ENCODE data around the gene AHNAK.

Gene AHNAK

GRCh38 chr11:62432695-62433094, 113.9 kb downstream of the AHNAK start:
- DNase-seq = no peak

- no peak for DNase-seq
Measured at GRCh38 chr11:62431171-62431901, 115.3 kb downstream of the AHNAK start.

- DNase-seq = no peak
Measured at GRCh38 chr11:62430425-62430824, 116.2 kb downstream of the AHNAK start.

- DNase-seq = no peak
Measured at GRCh38 chr11:62428871-62429560, 117.6 kb downstream of the AHNAK start.

GRCh38 chr11:62427630-62428233, 118.9 kb downstream of the AHNAK start:
- DNase-seq = no peak

- DNase-seq = no peak
Measured at GRCh38 chr11:62423012-62423411, 123.6 kb downstream of the AHNAK start.

GRCh38 chr11:62421996-62422395, 124.6 kb downstream of the AHNAK start:
- no peak for DNase-seq

- DNase-seq = no peak
Measured at GRCh38 chr11:62420882-62421281, 125.7 kb downstream of the AHNAK start.

GRCh38 chr11:62419943-62420342, 126.7 kb downstream of the AHNAK start:
- DNase-seq = no peak

- no peak for DNase-seq
Measured at GRCh38 chr11:62419314-62419929, 127.2 kb downstream of the AHNAK start.

- DNase-seq = no peak
Measured at GRCh38 chr11:62418733-62419132, 127.9 kb downstream of the AHNAK start, which contains the start of gene SCGB1A1. SCGB1A1 (plus strand) TSS chr11:62419033; CDS start chr11:62419096, 63 bp downstream.

- no peak for DNase-seq
Measured at GRCh38 chr11:62418136-62418535, 128.5 kb downstream of the AHNAK start.

GRCh38 chr11:62416596-62416995, 130.0 kb downstream of the AHNAK start:
- no peak for DNase-seq

- DNase-seq = no peak
Measured at GRCh38 chr11:62413060-62413696, 133.4 kb downstream of the AHNAK start.

- DNase-seq = no peak
Measured at GRCh38 chr11:62411524-62411923, 135.1 kb downstream of the AHNAK start.

GRCh38 chr11:62410972-62411371, 135.6 kb downstream of the AHNAK start:
- DNase-seq = no peak

GRCh38 chr11:62409831-62410230, 136.8 kb downstream of the AHNAK start:
- DNase-seq = no peak

GRCh38 chr11:62406034-62406433, 140.6 kb downstream of the AHNAK start:
- no peak for DNase-seq

GRCh38 chr11:62404901-62405300, 141.7 kb downstream of the AHNAK start:
- DNase-seq = no peak

- no peak for DNase-seq
Measured at GRCh38 chr11:62404435-62404834, 142.2 kb downstream of the AHNAK start.

- DNase-seq = no peak
Measured at GRCh38 chr11:62402960-62403730, 143.5 kb downstream of the AHNAK start.

Data from activated CD4-positive, alpha-beta T cell treated with anti-CD3 and anti-CD28 coated beads, Interleukin-2, amount 50 U/mL, for 4 hours (primary cell).